Measurements from ENCODE around the gene PADI3.

- TF ChIP-seq CTCF (IDR thresholded peaks at IDR 0.05) (no peak), POLR2A (IDR thresholded peaks at IDR 0.05) (no peak)
Measured at GRCh38 chr1:17233675-17234320, 15.1 kb upstream of the PADI3 start.

Data from adrenal gland (tissue), 5 donors.